Measurements from ENCODE around the gene PPM1A.

The PPM1A gene

DNA sequence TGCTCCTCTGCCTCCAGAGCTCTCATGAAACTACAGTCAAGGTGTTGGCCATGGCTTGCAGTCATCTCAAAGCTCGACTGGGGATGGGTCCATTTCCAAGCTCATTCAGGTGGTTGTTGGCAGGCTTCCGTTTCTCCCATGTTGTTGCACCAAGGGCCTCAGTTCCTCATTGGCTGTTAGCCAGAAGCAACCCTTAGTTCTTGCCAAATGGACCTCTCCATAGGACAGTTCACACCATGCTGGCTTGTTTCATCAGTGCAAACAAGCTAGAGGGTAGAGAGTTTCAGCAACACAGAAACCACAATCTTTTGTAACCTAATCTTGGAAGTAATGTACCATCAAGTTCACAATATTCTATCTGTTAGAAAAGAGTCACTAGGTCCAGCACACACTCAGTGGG, 22.7 kb upstream of the PPM1A start:
- Histone ChIP-seq H2AK5ac (ENCODE audit: low read length, severe bottlenecking) (no peak overlapping the region), H2AFZ (ENCODE audit: low read depth, low read length) (no peak overlapping the region), H2BK12ac (ENCODE audit: low read length in 2 of 2) (no peak overlapping the region), H3K4me2 (ENCODE audit: low read length, poor library complexity, severe bottlenecking) (no peak overlapping the region), H3K9me3 (ENCODE audit: control insufficient read depth, low read length) (no peaks in the 10 kb centered on the region), H3K4ac (ENCODE audit: low read depth in 1 of 2, low read length in 2 of 2) (no peak overlapping the region), H3K23ac (ENCODE audit: low read length in 2 of 2) (no peak overlapping the region), H3K18ac (ENCODE audit: low read depth in 1 of 2, low read length in 2 of 2) (no peak overlapping the region), H3K4me3 (ENCODE audit: insufficient read depth in 1 of 2, low read depth in 1 of 2, low read length in 2 of 2) (no peak overlapping the region), H3K4me1 (ENCODE audit: control insufficient read depth, insufficient read depth, low read depth, low read length) (no peaks in the 10 kb centered on the region), H3K79me1 (replicated peaks; ENCODE audit: low read length, poor library complexity, severe bottlenecking) (no peaks in the 10 kb centered on the region), H3K36me3 (ENCODE audit: control insufficient read depth in 1 of 2, insufficient read depth in 2 of 2, low read depth in 1 of 2, low read length in 2 of 2) (no peaks in the 10 kb centered on the region), H4K8ac (ENCODE audit: low read length) (no peak overlapping the region), H2BK5ac (ENCODE audit: low read depth, low read length, poor library complexity, severe bottlenecking) (no peak overlapping the region), H3K27ac (ENCODE audit: low read length, poor library complexity, severe bottlenecking) (no peak overlapping the region), H2BK120ac (ENCODE audit: low read depth, low read length) (no peak overlapping the region), H3K14ac (ENCODE audit: low read length in 2 of 2) (no peak overlapping the region), H3K9ac (ENCODE audit: low read length) (no peak overlapping the region), H4K91ac (ENCODE audit: low read length) (no peak overlapping the region), H2BK15ac (ENCODE audit: low read depth, poor library complexity, severe bottlenecking) (no peak overlapping the region), H3K27me3 (ENCODE audit: control insufficient read depth in 1 of 2, insufficient read depth in 1 of 2, low read length in 2 of 2) (no peaks in the 10 kb centered on the region)
- DNase-seq: no peak
- WGBS: 78% methylated on average over 2 of the region's 2 CpGs

DNA sequence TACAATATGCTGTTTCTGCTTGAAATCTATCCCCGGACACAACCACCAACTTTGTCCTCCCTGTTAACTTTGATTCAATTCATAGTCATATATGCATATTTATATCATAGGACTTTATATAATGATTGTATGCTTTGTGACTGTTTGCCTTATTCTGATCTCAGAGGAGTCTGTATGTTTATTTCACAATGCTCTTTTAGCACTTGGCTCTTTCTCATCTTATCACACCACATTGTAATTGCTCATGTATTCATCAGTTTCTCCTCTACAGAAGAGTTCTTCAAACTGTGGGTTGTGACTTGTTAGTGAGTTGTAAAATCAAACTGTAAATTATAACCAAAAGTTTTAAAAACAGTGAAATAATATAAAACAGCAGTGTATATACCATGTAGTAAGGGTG, 21.7 kb upstream of the PPM1A start:
- Histone ChIP-seq H3K18ac (ENCODE audit: low read depth in 1 of 2, low read length in 2 of 2) (no peak overlapping the region), H2BK120ac (ENCODE audit: low read depth, low read length) (no peak overlapping the region), H4K8ac (ENCODE audit: low read length) (no peak overlapping the region), H3K4me3 (ENCODE audit: insufficient read depth in 1 of 2, low read depth in 1 of 2, low read length in 2 of 2) (no peak overlapping the region), H3K23ac (ENCODE audit: low read length in 2 of 2) (no peak overlapping the region), H3K9ac (ENCODE audit: low read length) (no peak overlapping the region), H2AFZ (ENCODE audit: low read depth, low read length) (no peak overlapping the region), H2BK12ac (ENCODE audit: low read length in 2 of 2) (no peak overlapping the region), H2BK15ac (ENCODE audit: low read depth, poor library complexity, severe bottlenecking) (no peak overlapping the region), H2AK5ac (ENCODE audit: low read length, severe bottlenecking) (no peak overlapping the region), H3K4me1 (ENCODE audit: control insufficient read depth, insufficient read depth, low read depth, low read length) (no peaks in the 10 kb centered on the region), H3K4me2 (ENCODE audit: low read length, poor library complexity, severe bottlenecking) (no peak overlapping the region), H3K4ac (ENCODE audit: low read depth in 1 of 2, low read length in 2 of 2) (no peak overlapping the region), H3K79me1 (replicated peaks; ENCODE audit: low read length, poor library complexity, severe bottlenecking) (no peaks in the 10 kb centered on the region), H2BK5ac (ENCODE audit: low read depth, low read length, poor library complexity, severe bottlenecking) (no peak overlapping the region), H3K14ac (ENCODE audit: low read length in 2 of 2) (no peak overlapping the region), H4K91ac (ENCODE audit: low read length) (no peak overlapping the region), H3K27me3 (ENCODE audit: control insufficient read depth in 1 of 2, insufficient read depth in 1 of 2, low read length in 2 of 2) (no peaks in the 10 kb centered on the region), H3K9me3 (ENCODE audit: control insufficient read depth, low read length) (peaks cover 5% of the 10 kb centered on the region), H3K27ac (ENCODE audit: low read length, poor library complexity, severe bottlenecking) (no peak overlapping the region), H3K36me3 (ENCODE audit: control insufficient read depth in 1 of 2, insufficient read depth in 2 of 2, low read depth in 1 of 2, low read length in 2 of 2) (no peaks in the 10 kb centered on the region)
- WGBS: 100% methylated on average over 1 of the region's 1 CpG
- DNase-seq: no peak

DNA sequence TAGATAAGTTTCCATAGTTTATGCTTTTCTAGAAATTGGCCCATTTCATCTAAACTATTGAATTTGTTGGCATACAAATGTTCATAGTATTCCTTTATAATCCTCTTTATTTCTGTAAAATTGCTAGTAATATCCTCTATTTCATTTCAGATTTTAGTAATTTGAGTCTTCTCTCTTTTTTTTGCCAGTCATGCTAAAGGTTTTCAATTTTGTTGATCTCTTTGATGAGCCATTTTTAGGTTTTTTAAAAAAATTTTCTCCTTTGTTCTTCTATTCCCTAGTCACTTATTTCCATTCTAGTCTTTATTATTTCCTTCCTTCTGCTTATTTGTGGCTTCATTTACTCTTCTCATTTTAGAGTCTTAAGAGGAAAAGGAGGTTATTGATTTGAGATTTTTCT, 19.4 kb upstream of the PPM1A start:
- no peak overlapping the region for H4K8ac ChIP-seq (ENCODE audit: low read length)
- H2BK5ac ChIP-seq (ENCODE audit: low read depth, low read length, poor library complexity, severe bottlenecking): no peak overlapping the region
- H2BK120ac ChIP-seq (ENCODE audit: low read depth, low read length): no peak overlapping the region
- no peak for DNase-seq
- no peak overlapping the region for H3K4ac ChIP-seq (ENCODE audit: low read depth in 1 of 2, low read length in 2 of 2)
- no peak overlapping the region for H3K14ac ChIP-seq (ENCODE audit: low read length in 2 of 2)
- no peak overlapping the region for H2BK15ac ChIP-seq (ENCODE audit: low read depth, poor library complexity, severe bottlenecking)
- H3K4me2 ChIP-seq (ENCODE audit: low read length, poor library complexity, severe bottlenecking): no peak overlapping the region
- H3K9ac ChIP-seq (ENCODE audit: low read length): no peak overlapping the region
- H3K79me1 ChIP-seq (replicated peaks; ENCODE audit: low read length, poor library complexity, severe bottlenecking): no peaks in the 10 kb centered on the region
- H3K36me3 ChIP-seq (ENCODE audit: control insufficient read depth in 1 of 2, insufficient read depth in 2 of 2, low read depth in 1 of 2, low read length in 2 of 2): no peaks in the 10 kb centered on the region
- H2BK12ac ChIP-seq (ENCODE audit: low read length in 2 of 2): no peak overlapping the region
- no peak overlapping the region for H3K18ac ChIP-seq (ENCODE audit: low read depth in 1 of 2, low read length in 2 of 2)
- no peak overlapping the region for H2AFZ ChIP-seq (ENCODE audit: low read depth, low read length)
- H2AK5ac ChIP-seq (ENCODE audit: low read length, severe bottlenecking): no peak overlapping the region
- no peak overlapping the region for H3K27ac ChIP-seq (ENCODE audit: low read length, poor library complexity, severe bottlenecking)
- no peaks in the 10 kb centered on the region for H3K27me3 ChIP-seq (ENCODE audit: control insufficient read depth in 1 of 2, insufficient read depth in 1 of 2, low read length in 2 of 2)
- H3K4me3 ChIP-seq (ENCODE audit: insufficient read depth in 1 of 2, low read depth in 1 of 2, low read length in 2 of 2): no peak overlapping the region
- no peak overlapping the region for H3K23ac ChIP-seq (ENCODE audit: low read length in 2 of 2)
- H4K91ac ChIP-seq (ENCODE audit: low read length): no peak overlapping the region
- H3K4me1 ChIP-seq (ENCODE audit: control insufficient read depth, insufficient read depth, low read depth, low read length): no peaks in the 10 kb centered on the region
- H3K9me3 ChIP-seq (ENCODE audit: control insufficient read depth, low read length): peaks cover 17% of the 10 kb centered on the region

DNA sequence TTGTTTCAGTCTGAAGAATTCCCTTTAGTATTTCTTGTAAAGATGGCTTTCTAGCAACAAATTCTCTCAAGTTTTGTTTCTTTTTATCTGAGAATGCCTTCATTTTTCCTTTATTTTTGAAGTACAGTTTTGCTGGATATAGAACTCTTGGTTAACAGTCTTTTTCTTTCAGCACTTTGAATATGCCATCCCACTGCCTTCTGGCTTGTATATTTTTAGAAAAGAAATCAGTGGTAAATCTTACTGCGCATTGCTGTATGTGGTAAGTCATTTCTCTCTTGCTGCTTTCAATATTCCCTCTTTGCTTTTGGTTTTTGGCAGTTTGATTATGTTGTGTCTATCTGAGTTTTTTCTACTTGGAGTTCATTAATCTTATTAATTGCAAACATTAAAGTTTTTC, 16.8 kb upstream of the PPM1A start:
- H2BK12ac ChIP-seq (ENCODE audit: low read length in 2 of 2): no peak overlapping the region
- no peak overlapping the region for H3K23ac ChIP-seq (ENCODE audit: low read length in 2 of 2)
- no peak overlapping the region for H3K4me2 ChIP-seq (ENCODE audit: low read length, poor library complexity, severe bottlenecking)
- no peak for DNase-seq
- no CpG with 5 or more reads among the region's 1 CpG for WGBS
- H2BK15ac ChIP-seq (ENCODE audit: low read depth, poor library complexity, severe bottlenecking): no peak overlapping the region
- H2AFZ ChIP-seq (ENCODE audit: low read depth, low read length): no peak overlapping the region
- H3K18ac ChIP-seq (ENCODE audit: low read depth in 1 of 2, low read length in 2 of 2): no peak overlapping the region
- H3K9me3 ChIP-seq (ENCODE audit: control insufficient read depth, low read length): peaks cover 17% of the 10 kb centered on the region
- no peak overlapping the region for H3K4me3 ChIP-seq (ENCODE audit: insufficient read depth in 1 of 2, low read depth in 1 of 2, low read length in 2 of 2)
- no peak overlapping the region for H3K4ac ChIP-seq (ENCODE audit: low read depth in 1 of 2, low read length in 2 of 2)
- H3K27ac ChIP-seq (ENCODE audit: low read length, poor library complexity, severe bottlenecking): no peak overlapping the region
- H3K79me1 ChIP-seq (replicated peaks; ENCODE audit: low read length, poor library complexity, severe bottlenecking): no peaks in the 10 kb centered on the region
- H3K4me1 ChIP-seq (ENCODE audit: control insufficient read depth, insufficient read depth, low read depth, low read length): no peaks in the 10 kb centered on the region
- H3K14ac ChIP-seq (ENCODE audit: low read length in 2 of 2): no peak overlapping the region
- H4K91ac ChIP-seq (ENCODE audit: low read length): no peak overlapping the region
- no peak overlapping the region for H4K8ac ChIP-seq (ENCODE audit: low read length)
- H3K9ac ChIP-seq (ENCODE audit: low read length): no peak overlapping the region
- no peak overlapping the region for H2AK5ac ChIP-seq (ENCODE audit: low read length, severe bottlenecking)
- no peaks in the 10 kb centered on the region for H3K27me3 ChIP-seq (ENCODE audit: control insufficient read depth in 1 of 2, insufficient read depth in 1 of 2, low read length in 2 of 2)
- no peak overlapping the region for H2BK120ac ChIP-seq (ENCODE audit: low read depth, low read length)
- no peak overlapping the region for H2BK5ac ChIP-seq (ENCODE audit: low read depth, low read length, poor library complexity, severe bottlenecking)
- H3K36me3 ChIP-seq (ENCODE audit: control insufficient read depth in 1 of 2, insufficient read depth in 2 of 2, low read depth in 1 of 2, low read length in 2 of 2): no peaks in the 10 kb centered on the region

Data from mesenchymal stem cell (in vitro differentiated cells and primary cell).